OCI-LY1 (cell line): ENCODE data around the gene LGALS9B.
"Not testable (repeated sequence)": the region's sequence is repeated elsewhere in the genome, so short reads cannot be mapped to it uniquely, and the experiment has no call there.

Source experiments
- H2AFZ ChIP-seq: fragments of 200-600 bp; sonication (generic), shearing (Covaris generic); 2 replicates; pipeline ENCODE4 v1.6.0; 2014; ENCODE audit warnings: antibody characterized with exemption, mild to moderate bottlenecking, low read length
- H3F3A ChIP-seq: fragments of 200-600 bp; sonication (generic), shearing (Covaris generic); 2 replicates; pipeline ENCODE4 v1.6.0; 2014; ENCODE audit warnings: mild to moderate bottlenecking, antibody characterized with exemption, low read length, moderate library complexity; ENCODE audit not compliant: insufficient read depth
- H3K27ac ChIP-seq: fragments of 200-600 bp; sonication (generic); 2 replicates; pipeline ENCODE4 v1.5.1; 2014; ENCODE audit warnings: low read length, mixed run types, mild to moderate bottlenecking, low read depth; ENCODE audit not compliant: poor library complexity, severe bottlenecking
- H3K27me3 ChIP-seq: fragments of 200-600 bp; sonication (generic); 2 replicates; pipeline ENCODE4 v1.6.0; 2014; ENCODE audit warnings: antibody characterized with exemption, mild to moderate bottlenecking, low read length, moderate library complexity; ENCODE audit not compliant: insufficient read depth
- H3K36me3 ChIP-seq: fragments of 200-600 bp; sonication (generic); 2 replicates; pipeline ENCODE4 v1.6.1; 2014; ENCODE audit warnings: mild to moderate bottlenecking, antibody characterized with exemption, low read length, moderate library complexity, mixed read lengths; ENCODE audit not compliant: insufficient read depth
- H3K4me1 ChIP-seq: fragments of 200-600 bp; sonication (generic); 2 replicates; pipeline ENCODE4 v1.5.1; 2014; ENCODE audit warnings: mild to moderate bottlenecking, low read length, moderate library complexity; ENCODE audit not compliant: insufficient read depth, severe bottlenecking
- H3K4me2 ChIP-seq: fragments of 200-600 bp; sonication (generic), shearing (Covaris generic); 2 replicates; pipeline ENCODE4 v1.6.1; 2014; ENCODE audit warnings: low read length
- H3K4me3 ChIP-seq: fragments of 200-600 bp; sonication (generic); 2 replicates; pipeline ENCODE4 v1.5.1; 2014; ENCODE audit warnings: low read length, low read depth, mild to moderate bottlenecking, mixed read lengths; ENCODE audit not compliant: poor library complexity, severe bottlenecking
- H3K79me2 ChIP-seq: fragments of 200-600 bp; shearing (Covaris generic); 2 replicates; pipeline ENCODE4 v1.6.1; 2016; ENCODE audit warnings: mixed run types, low read length, mixed read lengths; ENCODE audit not compliant: insufficient read depth
- H3K9ac ChIP-seq: fragments of 200-600 bp; sonication (generic), shearing (Covaris generic); 2 replicates; pipeline ENCODE4 v1.6.1; 2014; ENCODE audit warnings: mild to moderate bottlenecking, low read length, mixed read lengths
- H3K9me2 ChIP-seq: fragments of 200-600 bp; sonication (generic), shearing (Covaris generic); 2 replicates; pipeline ENCODE4 v1.6.1; 2014; ENCODE audit warnings: low read depth, mild to moderate bottlenecking, low read length, mixed read lengths
- H3K9me3 ChIP-seq: fragments of 200-600 bp; shearing (Covaris generic); 2 replicates; pipeline ENCODE4 v1.6.1; 2014; ENCODE audit warnings: low read length, mixed read lengths
- H4K20me1 ChIP-seq: fragments of 200-600 bp; sonication (generic), shearing (Covaris generic); 2 replicates; pipeline ENCODE4 v1.6.0; 2016; ENCODE audit warnings: mild to moderate bottlenecking, low read length; ENCODE audit not compliant: insufficient read depth

The LGALS9B gene

GRCh38 chr17:20447534-20448321 lies 19.6 kb downstream of the LGALS9B start:
- H3K79me2 ChIP-seq, H3K27ac ChIP-seq, H3K27me3 ChIP-seq, H4K20me1 ChIP-seq, H3K4me3 ChIP-seq, H3K4me2 ChIP-seq, H3K9ac ChIP-seq, H3K4me1 ChIP-seq, H3K9me2 ChIP-seq, H2AFZ ChIP-seq, H3K36me3 ChIP-seq, H3F3A ChIP-seq, H3K9me3 ChIP-seq: not testable (repeated sequence)

DNA sequence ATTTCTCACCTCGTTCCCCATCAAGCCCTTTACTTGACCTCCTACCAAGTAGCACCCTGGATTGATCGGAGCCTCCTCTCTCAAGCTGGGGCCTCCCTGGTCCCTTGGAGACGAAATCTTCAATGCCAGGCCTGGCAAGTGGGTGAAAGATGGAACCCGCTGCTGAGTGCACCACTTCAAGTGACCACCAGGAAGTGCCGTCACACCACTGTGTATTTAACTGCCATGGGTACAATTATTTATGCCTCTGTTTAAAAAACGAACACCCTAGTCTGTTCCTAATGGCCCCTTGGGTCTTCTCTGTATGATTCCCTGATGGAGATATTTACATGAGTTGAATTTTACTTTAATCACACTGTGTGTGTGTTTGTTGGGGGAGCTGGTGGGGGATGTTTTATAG lies 20.4 kb downstream of the LGALS9B start:
- H3K27ac ChIP-seq, H2AFZ ChIP-seq, H4K20me1 ChIP-seq, H3K4me1 ChIP-seq, H3F3A ChIP-seq, H3K27me3 ChIP-seq, H3K4me2 ChIP-seq, H3K79me2 ChIP-seq, H3K9me3 ChIP-seq, H3K4me3 ChIP-seq, H3K9me2 ChIP-seq, H3K36me3 ChIP-seq, H3K9ac ChIP-seq: not testable (repeated sequence)

DNA sequence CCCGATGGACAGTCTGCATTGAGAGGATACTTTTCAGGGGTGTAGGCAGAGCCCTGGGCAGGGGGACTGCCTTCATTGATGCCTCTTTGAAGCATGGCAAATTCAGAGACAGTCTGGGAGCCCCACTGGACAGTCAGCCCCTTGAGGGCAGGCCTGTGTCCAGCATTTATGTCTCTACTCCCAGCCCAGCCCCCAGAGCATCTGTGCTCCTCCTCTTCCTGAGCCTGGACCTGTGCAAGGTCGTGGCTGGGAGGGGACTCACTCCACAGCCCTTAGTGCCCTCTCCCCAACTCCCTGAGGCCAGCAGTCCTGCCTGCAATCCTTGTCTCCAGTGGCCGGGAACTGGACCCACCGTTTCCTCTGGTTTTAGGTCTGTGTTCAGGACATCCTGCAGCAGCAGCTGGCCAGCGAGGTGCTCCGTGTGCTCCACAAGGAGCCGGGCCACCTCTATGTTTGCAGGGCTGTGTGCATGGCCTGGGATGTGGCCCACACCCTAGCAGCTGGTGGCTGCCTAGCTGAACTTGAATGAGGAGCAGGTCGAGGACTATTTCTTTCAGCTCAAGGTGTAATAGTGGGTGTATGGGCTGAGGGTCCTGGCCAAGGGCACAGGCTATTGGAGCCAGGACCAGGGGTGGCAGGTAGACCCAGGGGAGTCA lies 22.6 kb downstream of the LGALS9B start:
- not testable (repeated sequence) for H2AFZ ChIP-seq, H4K20me1 ChIP-seq

DNA sequence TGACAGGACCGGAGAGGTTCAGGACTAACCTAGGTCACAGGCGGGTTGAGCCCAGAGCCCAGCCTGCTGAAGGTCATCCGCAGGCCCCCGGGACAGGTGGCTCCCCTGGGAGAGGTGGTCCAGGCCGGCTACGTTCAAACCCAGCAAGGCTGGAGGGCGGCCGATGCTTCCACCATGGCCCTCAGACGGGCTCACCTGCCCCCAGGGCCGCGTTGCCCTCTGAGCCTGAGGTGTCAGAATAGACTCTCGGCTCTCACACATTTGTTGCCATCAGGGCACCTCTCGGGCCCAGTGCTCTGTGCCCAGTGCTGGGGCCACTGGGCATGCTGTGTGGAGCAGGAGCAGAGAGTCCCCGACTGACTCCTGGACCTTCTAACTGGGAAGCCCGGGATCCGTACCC lies 23.2 kb downstream of the LGALS9B start:
- H3K79me2 ChIP-seq, H3F3A ChIP-seq, H4K20me1 ChIP-seq, H3K4me1 ChIP-seq, H3K27me3 ChIP-seq, H3K9me3 ChIP-seq, H3K9me2 ChIP-seq, H2AFZ ChIP-seq, H3K4me2 ChIP-seq, H3K27ac ChIP-seq, H3K36me3 ChIP-seq, H3K9ac ChIP-seq, H3K4me3 ChIP-seq: not testable (repeated sequence)

More for the DNA sequence above, 22.6 kb downstream of the LGALS9B start:
- not testable (repeated sequence) for H3K4me2 ChIP-seq, H3K27ac ChIP-seq, H3F3A ChIP-seq, H3K4me3 ChIP-seq, H3K9ac ChIP-seq, H3K27me3 ChIP-seq, H3K4me1 ChIP-seq, H3K36me3 ChIP-seq, H3K79me2 ChIP-seq, H3K9me3 ChIP-seq, H3K9me2 ChIP-seq

DNA sequence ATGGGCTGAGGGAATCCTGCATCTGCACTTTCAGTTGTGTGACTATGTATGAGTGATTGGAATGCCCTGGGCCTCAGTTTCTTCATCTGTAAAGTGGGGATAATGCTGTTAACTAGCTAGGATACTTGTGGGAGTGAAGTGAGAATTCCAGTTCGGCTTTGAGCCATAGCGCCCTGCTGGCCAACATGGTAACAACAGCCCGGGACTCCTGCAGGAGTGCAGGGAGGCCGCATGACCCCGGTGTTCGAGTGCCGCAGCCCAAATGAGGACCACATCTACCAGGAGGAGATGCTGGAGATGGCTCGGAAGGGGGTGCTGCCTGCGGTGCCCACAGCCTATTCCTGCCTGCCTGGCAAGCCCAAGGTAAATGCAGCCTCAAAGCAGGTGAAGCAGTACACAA lies 23.7 kb downstream of the LGALS9B start:
- not testable (repeated sequence) for H3K79me2 ChIP-seq, H3F3A ChIP-seq, H3K9me2 ChIP-seq, H3K27me3 ChIP-seq, H3K4me2 ChIP-seq, H3K27ac ChIP-seq, H2AFZ ChIP-seq, H3K4me3 ChIP-seq, H3K9me3 ChIP-seq, H4K20me1 ChIP-seq, H3K36me3 ChIP-seq, H3K4me1 ChIP-seq, H3K9ac ChIP-seq

- H3K27me3 ChIP-seq, H3K9ac ChIP-seq, H3K9me3 ChIP-seq, H3K79me2 ChIP-seq, H3K4me1 ChIP-seq, H3K36me3 ChIP-seq, H2AFZ ChIP-seq, H3K4me2 ChIP-seq, H4K20me1 ChIP-seq, H3K4me3 ChIP-seq, H3K9me2 ChIP-seq, H3K27ac ChIP-seq, H3F3A ChIP-seq: not testable (repeated sequence)
Observed at GRCh38 chr17:20440665-20441064, 26.7 kb downstream of the LGALS9B start.

GRCh38 chr17:20435166-20435565 lies 32.2 kb downstream of the LGALS9B start:
- not testable (repeated sequence) for H3K4me3 ChIP-seq, H3K9me2 ChIP-seq, H4K20me1 ChIP-seq, H3K4me1 ChIP-seq, H3K9ac ChIP-seq, H3K36me3 ChIP-seq, H3F3A ChIP-seq, H2AFZ ChIP-seq, H3K79me2 ChIP-seq, H3K27me3 ChIP-seq, H3K27ac ChIP-seq, H3K4me2 ChIP-seq, H3K9me3 ChIP-seq
